ENCODE results near the gene TNRC6C.
A peak's percentile ranks its signal among the peaks of the same experiment; 100 is the strongest.

Gene TNRC6C

DNA sequence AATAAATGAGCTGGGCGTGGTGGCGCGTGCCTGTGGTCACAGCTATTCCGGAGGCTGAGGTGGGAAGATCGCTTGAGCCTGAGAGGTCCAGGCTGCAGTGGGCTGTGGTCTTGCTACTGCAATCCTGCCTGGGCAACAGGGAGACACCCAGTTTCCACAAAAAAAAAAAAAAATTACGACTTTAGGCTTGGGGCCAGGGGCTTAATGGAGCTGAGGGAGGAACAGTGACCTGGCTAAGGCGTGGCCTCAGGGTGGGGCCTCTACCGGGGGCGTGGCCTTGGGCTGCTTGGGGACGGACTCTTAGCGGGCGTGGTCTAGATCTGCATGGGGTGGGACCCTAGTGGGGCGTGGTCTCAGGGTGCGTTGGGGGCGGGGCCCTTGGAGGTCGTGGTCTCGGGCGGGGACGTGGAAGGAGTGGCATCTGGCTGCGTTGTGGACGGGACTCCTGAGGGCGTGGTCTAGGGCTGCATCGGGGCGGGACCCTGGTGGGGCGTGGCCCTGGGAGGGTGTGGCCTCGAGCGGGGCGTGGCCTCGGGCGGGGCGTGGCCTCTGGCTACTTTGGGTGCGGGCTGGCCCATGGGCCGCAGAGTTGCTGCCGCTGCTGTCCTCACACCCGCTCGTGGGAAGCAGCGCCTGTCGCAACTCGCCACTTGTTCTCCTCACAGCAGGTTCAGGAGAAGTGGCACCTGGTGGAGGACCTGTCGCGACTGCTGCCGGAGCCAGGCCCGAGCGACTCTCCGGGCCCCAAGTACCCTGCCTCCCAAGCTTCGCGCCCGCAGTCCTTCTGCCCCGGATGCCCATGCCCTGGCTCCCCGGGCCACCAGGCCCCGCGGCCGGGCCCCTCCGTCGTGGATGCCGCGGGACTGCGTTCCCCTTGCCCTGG lies 181.9 kb downstream of the TNRC6C start (continued):
- TF ChIP-seq MYNN (tag by site-specific recombination; IDR thresholded peaks at IDR 0.05; ENCODE audit: borderline replicate concordance): no peak
- TF ChIP-seq TRIM28 (IDR thresholded peaks at IDR 0.05; ENCODE audit: borderline replicate concordance, low read length): no peak
- peak; percentile 87; the same call in 1 of the 2 replicates for TF ChIP-seq KLF7 (tag by site-specific recombination; IDR thresholded peaks at IDR 0.05; ENCODE audit: borderline replicate concordance)
- no peak for TF ChIP-seq GLI4 (tag by site-specific recombination; IDR thresholded peaks at IDR 0.05)
- TF ChIP-seq ZNF433 (tag by site-specific recombination; IDR thresholded peaks at IDR 0.05; ENCODE audit: low read depth): no peak
- TF ChIP-seq ZBTB48 (tag by site-specific recombination; IDR thresholded peaks at IDR 0.05): peak; percentile 27; the same call in 1 of the 2 replicates

DNA sequence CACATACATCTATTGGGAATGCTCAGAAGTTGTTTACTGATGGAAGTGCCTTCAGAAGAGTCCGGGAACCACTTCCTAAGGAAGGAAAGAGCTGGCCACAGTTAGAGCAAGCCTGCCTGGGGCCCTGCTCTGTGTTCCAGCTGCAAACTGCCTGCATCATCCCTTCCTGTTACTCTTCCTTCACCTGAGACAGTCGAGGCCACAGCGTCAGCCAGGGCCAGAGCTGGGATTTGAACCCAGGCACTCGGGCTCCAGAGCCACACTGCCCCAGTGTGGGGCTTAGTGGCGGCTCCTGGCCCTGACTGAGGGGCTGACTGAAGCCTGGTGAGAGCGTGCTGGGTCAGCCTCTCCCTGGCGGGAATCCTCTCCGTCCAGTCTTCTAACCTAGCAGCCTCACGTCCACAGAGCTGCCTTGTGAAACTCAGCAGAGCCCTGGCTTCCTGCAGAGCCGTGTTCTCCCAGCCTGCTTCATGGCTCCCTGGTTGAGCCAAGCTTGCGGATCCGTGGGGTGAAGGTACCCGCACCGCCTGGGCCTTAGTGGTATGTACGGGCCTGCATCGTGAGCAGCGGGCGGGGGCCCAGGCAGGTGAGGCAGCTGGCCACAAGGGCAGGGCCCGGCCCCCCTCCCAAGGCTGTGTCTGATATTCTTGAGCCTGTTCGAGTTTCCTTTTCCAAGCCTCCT lies 183.1 kb downstream of the TNRC6C start:
- Histone ChIP-seq H3K27ac (ENCODE audit: extremely low read depth, low read depth, low read length) (no peak overlapping the region), H3K4me1 (ENCODE audit: control insufficient read depth, insufficient read depth, low read length) (peaks cover 4% of the 10 kb centered on the region)
- POLR2A ChIA-PET: interaction anchor here (0.6 to 2.0 kb wide), 9 partner anchors 8 to 183 kb away, joined by 3 to 21 read pairs (median 6); partner anchors contain the start of genes AFMID, TK1, TMC8 and TNRC6C

DNA sequence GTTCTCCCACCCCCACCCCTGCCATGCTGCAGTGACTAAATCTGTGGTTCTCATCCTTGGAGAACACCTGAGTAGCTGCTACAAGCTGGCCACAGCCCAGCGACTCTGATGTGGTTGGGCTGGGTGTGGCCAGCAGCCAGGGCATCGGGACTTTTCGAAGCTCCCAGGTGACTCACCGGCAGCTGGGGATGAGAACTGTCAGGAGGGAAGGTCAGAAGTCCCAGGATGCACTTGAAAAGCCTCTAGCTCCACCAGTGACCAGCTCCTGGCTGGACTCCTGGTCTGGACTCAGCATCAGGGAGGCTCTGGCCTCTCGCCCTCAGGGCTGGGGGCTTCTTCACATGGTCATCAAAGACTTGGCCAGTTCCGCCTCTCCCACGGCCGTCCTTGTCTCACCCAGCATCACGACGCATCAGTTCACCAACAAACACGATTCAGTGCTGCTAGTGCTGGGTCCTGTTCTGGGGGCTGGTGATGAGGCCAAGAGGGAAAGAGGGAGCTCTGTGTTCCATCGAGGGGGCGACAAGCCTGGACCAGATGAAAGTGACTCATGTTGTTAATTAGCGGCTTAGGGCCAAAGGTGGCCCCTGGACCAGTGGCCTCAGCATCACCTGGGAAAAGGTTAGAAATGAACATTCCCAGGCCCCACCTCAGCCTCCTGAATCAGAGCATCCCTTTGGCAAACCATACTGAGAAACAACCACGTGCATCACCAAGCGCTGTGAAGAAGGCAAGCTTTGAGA lies 183.8 kb downstream of the TNRC6C start:
- Histone ChIP-seq H3K9me3 (ENCODE audit: control insufficient read depth, insufficient read depth, low read depth, low read length) (no peaks in the 10 kb centered on the region), H3K4me1 (ENCODE audit: control insufficient read depth, insufficient read depth, low read length) (peaks cover 4% of the 10 kb centered on the region), H3K4me3 (ENCODE audit: low read depth, low read length) (no peak overlapping the region), H3K27ac (ENCODE audit: extremely low read depth, low read depth, low read length) (no peak overlapping the region), H3K36me3 (ENCODE audit: control insufficient read depth in 2 of 2, insufficient read depth in 1 of 2, low read length in 2 of 2) (no peaks in the 10 kb centered on the region)
- CTCF ChIA-PET: interaction anchor here (1.2 to 2.5 kb wide), 7 partner anchors 11 to 108 kb away, joined by 5 to 15 read pairs (median 5); partner anchors contain the start of gene TK1
- POLR2A ChIA-PET: interaction anchor here (0.7 to 2.0 kb wide), 8 partner anchors 12 to 184 kb away, joined by 3 to 21 read pairs (median 3); partner anchors contain the start of genes AFMID, TK1, TMC6 and TMC8
- TF ChIP-seq, protein P1, sequence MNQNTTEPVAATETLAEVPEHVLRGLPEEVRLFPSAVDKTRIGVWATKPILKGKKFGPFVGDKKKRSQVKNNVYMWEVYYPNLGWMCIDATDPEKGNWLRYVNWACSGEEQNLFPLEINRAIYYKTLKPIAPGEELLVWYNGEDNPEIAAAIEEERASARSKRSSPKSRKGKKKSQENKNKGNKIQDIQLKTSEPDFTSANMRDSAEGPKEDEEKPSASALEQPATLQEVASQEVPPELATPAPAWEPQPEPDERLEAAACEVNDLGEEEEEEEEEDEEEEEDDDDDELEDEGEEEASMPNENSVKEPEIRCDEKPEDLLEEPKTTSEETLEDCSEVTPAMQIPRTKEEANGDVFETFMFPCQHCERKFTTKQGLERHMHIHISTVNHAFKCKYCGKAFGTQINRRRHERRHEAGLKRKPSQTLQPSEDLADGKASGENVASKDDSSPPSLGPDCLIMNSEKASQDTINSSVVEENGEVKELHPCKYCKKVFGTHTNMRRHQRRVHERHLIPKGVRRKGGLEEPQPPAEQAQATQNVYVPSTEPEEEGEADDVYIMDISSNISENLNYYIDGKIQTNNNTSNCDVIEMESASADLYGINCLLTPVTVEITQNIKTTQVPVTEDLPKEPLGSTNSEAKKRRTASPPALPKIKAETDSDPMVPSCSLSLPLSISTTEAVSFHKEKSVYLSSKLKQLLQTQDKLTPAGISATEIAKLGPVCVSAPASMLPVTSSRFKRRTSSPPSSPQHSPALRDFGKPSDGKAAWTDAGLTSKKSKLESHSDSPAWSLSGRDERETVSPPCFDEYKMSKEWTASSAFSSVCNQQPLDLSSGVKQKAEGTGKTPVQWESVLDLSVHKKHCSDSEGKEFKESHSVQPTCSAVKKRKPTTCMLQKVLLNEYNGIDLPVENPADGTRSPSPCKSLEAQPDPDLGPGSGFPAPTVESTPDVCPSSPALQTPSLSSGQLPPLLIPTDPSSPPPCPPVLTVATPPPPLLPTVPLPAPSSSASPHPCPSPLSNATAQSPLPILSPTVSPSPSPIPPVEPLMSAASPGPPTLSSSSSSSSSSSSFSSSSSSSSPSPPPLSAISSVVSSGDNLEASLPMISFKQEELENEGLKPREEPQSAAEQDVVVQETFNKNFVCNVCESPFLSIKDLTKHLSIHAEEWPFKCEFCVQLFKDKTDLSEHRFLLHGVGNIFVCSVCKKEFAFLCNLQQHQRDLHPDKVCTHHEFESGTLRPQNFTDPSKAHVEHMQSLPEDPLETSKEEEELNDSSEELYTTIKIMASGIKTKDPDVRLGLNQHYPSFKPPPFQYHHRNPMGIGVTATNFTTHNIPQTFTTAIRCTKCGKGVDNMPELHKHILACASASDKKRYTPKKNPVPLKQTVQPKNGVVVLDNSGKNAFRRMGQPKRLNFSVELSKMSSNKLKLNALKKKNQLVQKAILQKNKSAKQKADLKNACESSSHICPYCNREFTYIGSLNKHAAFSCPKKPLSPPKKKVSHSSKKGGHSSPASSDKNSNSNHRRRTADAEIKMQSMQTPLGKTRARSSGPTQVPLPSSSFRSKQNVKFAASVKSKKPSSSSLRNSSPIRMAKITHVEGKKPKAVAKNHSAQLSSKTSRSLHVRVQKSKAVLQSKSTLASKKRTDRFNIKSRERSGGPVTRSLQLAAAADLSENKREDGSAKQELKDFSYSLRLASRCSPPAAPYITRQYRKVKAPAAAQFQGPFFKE (tag by site-specific recombination; IDR thresholded peaks at IDR 0.05; ENCODE audit: borderline replicate concordance): no peak
- TF ChIP-seq, protein P2, sequence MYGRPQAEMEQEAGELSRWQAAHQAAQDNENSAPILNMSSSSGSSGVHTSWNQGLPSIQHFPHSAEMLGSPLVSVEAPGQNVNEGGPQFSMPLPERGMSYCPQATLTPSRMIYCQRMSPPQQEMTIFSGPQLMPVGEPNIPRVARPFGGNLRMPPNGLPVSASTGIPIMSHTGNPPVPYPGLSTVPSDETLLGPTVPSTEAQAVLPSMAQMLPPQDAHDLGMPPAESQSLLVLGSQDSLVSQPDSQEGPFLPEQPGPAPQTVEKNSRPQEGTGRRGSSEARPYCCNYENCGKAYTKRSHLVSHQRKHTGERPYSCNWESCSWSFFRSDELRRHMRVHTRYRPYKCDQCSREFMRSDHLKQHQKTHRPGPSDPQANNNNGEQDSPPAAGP (tag by site-specific recombination; IDR thresholded peaks at IDR 0.05): 0 out of 2 replicates have a peak, but pooled peaks have one; percentile 15

More for the DNA sequence above, 183.1 kb downstream of the TNRC6C start:
- Histone ChIP-seq H3K9me3 (ENCODE audit: control insufficient read depth, insufficient read depth, low read depth, low read length) (no peaks in the 10 kb centered on the region), H3K4me3 (ENCODE audit: low read depth, low read length) (no peak overlapping the region), H3K36me3 (ENCODE audit: control insufficient read depth in 2 of 2, insufficient read depth in 1 of 2, low read length in 2 of 2) (no peaks in the 10 kb centered on the region)
- TF ChIP-seq ZNF302 (tag by site-specific recombination; IDR thresholded peaks at IDR 0.05; ENCODE audit: low read depth): no peak
- TF ChIP-seq, protein P3, sequence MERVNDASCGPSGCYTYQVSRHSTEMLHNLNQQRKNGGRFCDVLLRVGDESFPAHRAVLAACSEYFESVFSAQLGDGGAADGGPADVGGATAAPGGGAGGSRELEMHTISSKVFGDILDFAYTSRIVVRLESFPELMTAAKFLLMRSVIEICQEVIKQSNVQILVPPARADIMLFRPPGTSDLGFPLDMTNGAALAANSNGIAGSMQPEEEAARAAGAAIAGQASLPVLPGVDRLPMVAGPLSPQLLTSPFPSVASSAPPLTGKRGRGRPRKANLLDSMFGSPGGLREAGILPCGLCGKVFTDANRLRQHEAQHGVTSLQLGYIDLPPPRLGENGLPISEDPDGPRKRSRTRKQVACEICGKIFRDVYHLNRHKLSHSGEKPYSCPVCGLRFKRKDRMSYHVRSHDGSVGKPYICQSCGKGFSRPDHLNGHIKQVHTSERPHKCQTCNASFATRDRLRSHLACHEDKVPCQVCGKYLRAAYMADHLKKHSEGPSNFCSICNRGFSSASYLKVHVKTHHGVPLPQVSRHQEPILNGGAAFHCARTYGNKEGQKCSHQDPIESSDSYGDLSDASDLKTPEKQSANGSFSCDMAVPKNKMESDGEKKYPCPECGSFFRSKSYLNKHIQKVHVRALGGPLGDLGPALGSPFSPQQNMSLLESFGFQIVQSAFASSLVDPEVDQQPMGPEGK (tag by site-specific recombination; IDR thresholded peaks at IDR 0.05): 0 out of 2 replicates have a peak, but pooled peaks have one; percentile 16
- 0 out of 2 replicates have a peak, but pooled peaks have one; percentile 20 for TF ChIP-seq ZNF10 (tag by site-specific recombination; IDR thresholded peaks at IDR 0.05)
- TF ChIP-seq, protein P4, sequence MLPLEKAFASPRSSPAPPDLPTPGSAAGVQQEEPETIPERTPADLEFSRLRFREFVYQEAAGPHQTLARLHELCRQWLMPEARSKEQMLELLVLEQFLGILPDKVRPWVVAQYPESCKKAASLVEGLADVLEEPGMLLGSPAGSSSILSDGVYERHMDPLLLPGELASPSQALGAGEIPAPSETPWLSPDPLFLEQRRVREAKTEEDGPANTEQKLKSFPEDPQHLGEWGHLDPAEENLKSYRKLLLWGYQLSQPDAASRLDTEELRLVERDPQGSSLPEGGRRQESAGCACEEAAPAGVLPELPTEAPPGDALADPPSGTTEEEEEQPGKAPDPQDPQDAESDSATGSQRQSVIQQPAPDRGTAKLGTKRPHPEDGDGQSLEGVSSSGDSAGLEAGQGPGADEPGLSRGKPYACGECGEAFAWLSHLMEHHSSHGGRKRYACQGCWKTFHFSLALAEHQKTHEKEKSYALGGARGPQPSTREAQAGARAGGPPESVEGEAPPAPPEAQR (tag by site-specific recombination; IDR thresholded peaks at IDR 0.05): no peak
- TF ChIP-seq ZIC2 (tag by site-specific recombination; IDR thresholded peaks at IDR 0.05): peak; percentile 66
- TF ChIP-seq ZNF610 (tag by site-specific recombination; IDR thresholded peaks at IDR 0.05; ENCODE audit: borderline replicate concordance): no peak
- TF ChIP-seq ZNF155 (tag by site-specific recombination; IDR thresholded peaks at IDR 0.05): no peak
- TF ChIP-seq ZNF561 (tag by site-specific recombination; IDR thresholded peaks at IDR 0.05; ENCODE audit: borderline replicate concordance): no peak
- no peak for TF ChIP-seq ZNF391 (tag by site-specific recombination; IDR thresholded peaks at IDR 0.05; ENCODE audit: borderline replicate concordance, low read depth)
- TF ChIP-seq MZF1 (tag by site-specific recombination; IDR thresholded peaks at IDR 0.05; ENCODE audit: borderline replicate concordance): no peak
- TF ChIP-seq MYNN (tag by site-specific recombination; IDR thresholded peaks at IDR 0.05; ENCODE audit: borderline replicate concordance): no peak
- no peak for TF ChIP-seq ZNF211 (tag by site-specific recombination; IDR thresholded peaks at IDR 0.05; ENCODE audit: low read depth)
- no peak for TF ChIP-seq ZNF654 (tag by site-specific recombination; IDR thresholded peaks at IDR 0.05; ENCODE audit: low read depth)
- TF ChIP-seq ZFP3 (tag by site-specific recombination; IDR thresholded peaks at IDR 0.05; ENCODE audit: low read depth): no peak
- no peak for TF ChIP-seq ZNF24 (tag by site-specific recombination; IDR thresholded peaks at IDR 0.05)
- no peak for TF ChIP-seq ZEB2 (tag by site-specific recombination; IDR thresholded peaks at IDR 0.05)
- no peak for TF ChIP-seq ZNF341 (tag by site-specific recombination; IDR thresholded peaks at IDR 0.05; ENCODE audit: low read depth)
- TF ChIP-seq YY2 (tag by site-specific recombination; IDR thresholded peaks at IDR 0.05): no peak
- TF ChIP-seq IKZF3 (tag by site-specific recombination; IDR thresholded peaks at IDR 0.05): no peak
- CTCF ChIA-PET: interaction anchor here (1.2 to 2.5 kb wide), 7 partner anchors 12 to 108 kb away, joined by 5 to 15 read pairs (median 5); partner anchors contain the start of gene TK1

Measured in HEK293 (cell line).